MCF 10A (cell line): Measurements from ENCODE around the gene DSEL. TPM values are rescaled to one million over a fixed set of nuclear protein-coding genes. Genes with fewer than 3 reads are reported as not detected.
A peak's percentile ranks its signal among the peaks of the same experiment; 100 is the strongest.

Experiments
- BruUV-seq: library from RNA; stranded (reverse); fragments of 400-500 nt; replicated peaks from 2 replicates; lab custom pipeline; 2021; lab: Mats Ljungman, UMichigan
- CTCF ChIA-PET: fragments of 300-600 bp; sonication (Branson Sonifier 250); formaldehyde crosslinking; extraction: SDS; loops from one replicate; lab custom pipeline; 2021; ENCODE audit warnings: antibody characterized with exemption, inconsistent platforms; lab: Yijun Ruan, JAX
- POLR2A ChIA-PET: fragments of 300-600, 350-650 bp; sonication (Branson Sonifier 250); formaldehyde crosslinking; extraction: SDS; loops from one replicate; lab custom pipeline; 2020; ENCODE audit warnings: antibody characterized with exemption, inconsistent platforms; lab: Yijun Ruan, JAX
- DNase-seq: peaks from one replicate; pipeline ENCODE4 v3.0.0-alpha.2; 2018; ENCODE audit not compliant: unreplicated experiment
- H3K27ac Mint-ChIP-seq: one replicate; pipeline ENCODE4 v1.8.0; 2022; ENCODE audit warnings: mild to moderate bottlenecking, low read depth, mixed read lengths; ENCODE audit not compliant: unreplicated experiment
- H3K27me3 Mint-ChIP-seq: one replicate; pipeline ENCODE4 v1.8.0; 2022; ENCODE audit warnings: mixed read lengths; ENCODE audit not compliant: insufficient read depth, unreplicated experiment
- H3K36me3 Mint-ChIP-seq: one replicate; pipeline ENCODE4 v1.8.0; 2022; ENCODE audit warnings: mild to moderate bottlenecking, moderate library complexity, mixed read lengths; ENCODE audit not compliant: insufficient read depth, unreplicated experiment
- H3K4me1 Mint-ChIP-seq: one replicate; pipeline ENCODE4 v1.8.0; 2022; ENCODE audit warnings: mixed read lengths; ENCODE audit not compliant: insufficient read depth, unreplicated experiment
- H3K4me3 Mint-ChIP-seq: one replicate; pipeline ENCODE4 v1.8.0; 2022; ENCODE audit warnings: mild to moderate bottlenecking, moderate library complexity, mixed read lengths; ENCODE audit not compliant: unreplicated experiment
- H3K9me3 Mint-ChIP-seq: one replicate; pipeline ENCODE4 v1.8.0; 2022; ENCODE audit warnings: mixed read lengths; ENCODE audit not compliant: unreplicated experiment
- CTCF ChIP-seq: fragments of 200-600 bp; IDR thresholded peaks from one replicate; pipeline ENCODE4 v1.8.0; 2022; ENCODE audit warnings: antibody characterized with exemption, mild to moderate bottlenecking; ENCODE audit not compliant: unreplicated experiment
- intact Hi-C: fragments of 100-400 bp; cut with micrococcal nuclease; formaldehyde crosslinking; loops from 2 replicates; pipeline ENCODE4 v1.14.1; 2022
- total RNA-seq: library from RNA; stranded (reverse); gene quantifications from 2 replicates; pipeline ENCODE4 v1.2.3, GENCODE V29; 2022

Gene DSEL
- total RNA-seq, 1 experiment from 2014 or later = 14.9 TPM

GRCh38 chr18:67475673-67476072 lies 40.8 kb downstream of the DSEL start:
- CTCF ChIA-PET = no interaction called here
- intact Hi-C loops = no loop called here

GRCh38 chr18:67468038-67468437 lies 48.5 kb downstream of the DSEL start:
- intact Hi-C loops = no loop called here
- H3K27ac Mint-ChIP-seq = no peak overlapping the region
- TF ChIP-seq CTCF = no peak
- no TSS peak for BruUV-seq
- ChIA-PET CTCF (no interaction called here), POLR2A (no interaction called here)
- H3K9me3 Mint-ChIP-seq = no peaks in the 10 kb centered on the region
- no peak overlapping the region for H3K4me3 Mint-ChIP-seq
- no peaks in the 10 kb centered on the region for H3K4me1 Mint-ChIP-seq
- no peak for DNase-seq
- no peaks in the 10 kb centered on the region for H3K27me3 Mint-ChIP-seq
- peaks cover 6% of the 10 kb centered on the region for H3K36me3 Mint-ChIP-seq

More at GRCh38 chr18:67475673-67476072, 40.8 kb downstream of the DSEL start:
- Mint-ChIP-seq H3K9me3 (no peaks in the 10 kb centered on the region), H3K4me3 (no peak overlapping the region), H3K4me1 (peaks cover 4% of the 10 kb centered on the region), H3K27me3 (no peaks in the 10 kb centered on the region), H3K36me3 (no peaks in the 10 kb centered on the region), H3K27ac (no peak overlapping the region)
- DNase-seq = peak; percentile 35
- no TSS peak for BruUV-seq
- POLR2A ChIA-PET = interaction anchor here (0.6 kb wide), 1 partner anchor 90 kb away, joined by 4 read pairs; no protein-coding TSS in a partner anchor
- TF ChIP-seq CTCF = no peak

GRCh38 chr18:67467188-67467587 lies 49.3 kb downstream of the DSEL start:
- TF ChIP-seq CTCF = no peak
- Mint-ChIP-seq H3K27me3 (no peaks in the 10 kb centered on the region), H3K36me3 (peaks cover 6% of the 10 kb centered on the region), H3K9me3 (no peaks in the 10 kb centered on the region), H3K27ac (no peak overlapping the region), H3K4me1 (no peaks in the 10 kb centered on the region), H3K4me3 (no peak overlapping the region)
- DNase-seq = no peak
- ChIA-PET CTCF (no interaction called here), POLR2A (no interaction called here)
- BruUV-seq = no TSS peak
- intact Hi-C loops = no loop called here

GRCh38 chr18:67464499-67464898 lies 52.0 kb downstream of the DSEL start:
- Mint-ChIP-seq H3K27me3 (no peaks in the 10 kb centered on the region), H3K27ac (no peak overlapping the region), H3K4me3 (no peak overlapping the region), H3K36me3 (peaks cover 6% of the 10 kb centered on the region), H3K9me3 (peaks cover 7% of the 10 kb centered on the region), H3K4me1 (no peaks in the 10 kb centered on the region)
- intact Hi-C loops = no loop called here
- ChIA-PET CTCF (interaction anchor here (1.0 kb wide), 1 partner anchor 224 kb away, joined by 4 read pairs; no protein-coding TSS in a partner anchor), POLR2A (no interaction called here)
- no peak for TF ChIP-seq CTCF
- BruUV-seq = no TSS peak
- DNase-seq = no peak
